Endothelial cell of umbilical vein (primary cell): ENCODE results near the gene THSD7A. TPM values are rescaled to one million over a fixed set of nuclear protein-coding genes. Genes with fewer than 3 reads are reported as not detected.
A peak's percentile ranks its signal among the peaks of the same experiment; 100 is the strongest.

ENCODE experiments used
- BruUV-seq: library from RNA; stranded (reverse); fragments of 400-500 nt; replicated peaks from 2 replicates; lab custom pipeline; 2021; lab: Mats Ljungman, UMichigan
- CTCF ChIA-PET: fragments of 300-600, 350-600 bp; sonication (Branson Sonifier 250); formaldehyde crosslinking; loops from one replicate; lab custom pipeline; 2021; ENCODE audit warnings: antibody characterized with exemption, inconsistent platforms; lab: Charles Lee
- POLR2A ChIA-PET: fragments of 300-600, 350-600 bp; sonication (Branson Sonifier 250); formaldehyde crosslinking; loops from one replicate; lab custom pipeline; 2021; ENCODE audit warnings: antibody characterized with exemption, inconsistent platforms; lab: Charles Lee
- DNase-seq: peaks from one replicate; pipeline ENCODE4 v3.0.0-alpha.2; 2011; ENCODE audit warnings: low read depth, low spot score
- FAIRE-seq: peaks from 2 replicates; lab custom pipeline; 2011; peaks lifted over from hg19 to GRCh38; lab: Jason Lieb, UNC
- H2AFZ ChIP-seq: 2 replicates; pipeline ENCODE4 v1.6.0; 2012; ENCODE audit warnings: low read depth, low read length, control low read depth, inconsistent platforms
- H3K27ac ChIP-seq: 2 replicates; pipeline ENCODE4 v1.5.1; 2011; ENCODE audit warnings: low read depth, mild to moderate bottlenecking, control low read depth, low read length, moderate library complexity; ENCODE audit not compliant: insufficient read depth
- H3K27me3 ChIP-seq, 2 experiments: 2 replicates each; pipeline versions ENCODE4 v1.6.0 to v1.6.1; 2011; ENCODE audit warnings: low read length in 2 of 2, mixed read lengths in 1 of 2; ENCODE audit not compliant: control insufficient read depth in 2 of 2, insufficient read depth in 2 of 2
- H3K36me3 ChIP-seq, 2 experiments: 2 replicates in 1 of 2; 3 replicates in 1 of 2; pipeline ENCODE4 v1.5.1; 2011; ENCODE audit warnings: low read length in 2 of 2, mild to moderate bottlenecking in 1 of 2, moderate library complexity in 1 of 2; ENCODE audit not compliant: control insufficient read depth in 2 of 2, insufficient read depth in 2 of 2; ENCODE audit errors: extremely low read depth in 1 of 2
- H3K4me1 ChIP-seq: 3 replicates; pipeline ENCODE4 v1.5.1; 2011; ENCODE audit warnings: mild to moderate bottlenecking, low read length; ENCODE audit not compliant: control insufficient read depth, insufficient read depth; ENCODE audit errors: extremely low read depth
- H3K4me2 ChIP-seq: 2 replicates; pipeline ENCODE4 v1.6.1; 2011; ENCODE audit warnings: low read length, control low read depth, mixed read lengths; ENCODE audit not compliant: insufficient read depth
- H3K4me3 ChIP-seq, 3 experiments: fragments of 200-600 bp in 1 of 3; sonication (generic), shearing (Covaris generic) in 1 of 3; replicated peaks in 1 of 3; 2 replicates each; pipeline ENCODE4 v1.5.1; 2011 to 2016; ENCODE audit warnings: control low read depth in 3 of 3, low read length in 3 of 3, mild to moderate bottlenecking in 2 of 3, inconsistent platforms in 1 of 3, low read depth in 1 of 3, moderate library complexity in 1 of 3; ENCODE audit not compliant: insufficient read depth in 1 of 3
- H3K79me2 ChIP-seq: 2 replicates; pipeline ENCODE4 v1.6.0; 2012; ENCODE audit warnings: low read length, inconsistent platforms; ENCODE audit not compliant: control insufficient read depth, insufficient read depth
- H3K9ac ChIP-seq: replicated peaks from 2 replicates; pipeline ENCODE3; 2011; ENCODE audit warnings: low read length, control low read depth; ENCODE audit not compliant: insufficient read depth; ENCODE audit errors: extremely low read depth
- H3K9me1 ChIP-seq: replicated peaks from 3 replicates; pipeline ENCODE4 v1.6.0; 2011; ENCODE audit warnings: mild to moderate bottlenecking, low read length; ENCODE audit not compliant: control insufficient read depth, insufficient read depth; ENCODE audit errors: extremely low read depth
- H3K9me3 ChIP-seq: replicated peaks from 2 replicates; pipeline ENCODE4 v1.5.1; 2012; ENCODE audit warnings: low read length, inconsistent platforms; ENCODE audit not compliant: control insufficient read depth, insufficient read depth
- H4K20me1 ChIP-seq: replicated peaks from 2 replicates; pipeline ENCODE3; 2011; ENCODE audit warnings: mild to moderate bottlenecking, low read length; ENCODE audit not compliant: control insufficient read depth, insufficient read depth; ENCODE audit errors: extremely low read depth
- EZH2 ChIP-seq: IDR thresholded peaks from 2 replicates; pipeline ENCODE4 v1.6.1; 2012; ENCODE audit warnings: borderline replicate concordance, low read depth, mild to moderate bottlenecking, moderate library complexity, low read length, inconsistent platforms; ENCODE audit not compliant: severe bottlenecking
- FOS ChIP-seq: IDR thresholded peaks from 2 replicates; pipeline ENCODE4 v1.6.1; 2011; ENCODE audit warnings: mild to moderate bottlenecking, low read length, moderate library complexity, borderline replicate concordance; ENCODE audit not compliant: insufficient read depth
- GATA2 ChIP-seq: IDR thresholded peaks from 2 replicates; pipeline ENCODE4 v1.7.0; 2011; ENCODE audit warnings: low read depth, mild to moderate bottlenecking, moderate library complexity, mixed read lengths, low read length; ENCODE audit not compliant: insufficient read length, insufficient read depth
- JUN ChIP-seq: IDR thresholded peaks from 2 replicates; pipeline ENCODE4 v1.6.1; 2011; ENCODE audit warnings: borderline replicate concordance, low read depth; ENCODE audit not compliant: insufficient read length, insufficient read depth
- MYC ChIP-seq: IDR thresholded peaks from one replicate; pipeline ENCODE4 v1.6.1; 2011; ENCODE audit warnings: mild to moderate bottlenecking, low read depth, low read length
- POLR2A ChIP-seq: IDR thresholded peaks from 2 replicates; pipeline ENCODE4 v1.6.1; 2012; ENCODE audit warnings: low read depth, mild to moderate bottlenecking, control low read depth, low read length
- POLR2AphosphoS5 ChIP-seq: IDR thresholded peaks from 2 replicates; pipeline ENCODE4 v1.6.1; 2012; ENCODE audit warnings: low read depth, mild to moderate bottlenecking, control low read depth, low read length, moderate library complexity; ENCODE audit not compliant: insufficient read depth
- dilution Hi-C: fragments of 300-500 bp; cut with MboI; formaldehyde crosslinking; loops from one replicate; pipeline ENCODE4 v1.15.0; 2019; ENCODE audit warnings: low sequenced_read_pairs; ENCODE audit not compliant: extremely low pct_ligation_motif_present
- intact Hi-C: fragments of 100-400 bp; cut with micrococcal nuclease; formaldehyde crosslinking; loops from one replicate; pipeline ENCODE4 v1.10.0; 2022
- polyA plus RNA-seq, 4 experiments: library from polyadenylated mRNA; depleted of rRNA in 3 of 4; stranded (reverse) in 3 of 4; unstranded in 1 of 4; fragments of >200 nt; gene quantifications; 2 replicates each; pipeline versions ENCODE4 v1.2.1 to v1.2.3, GENCODE V29; 2011 to 2012; ENCODE audit warnings: missing spikeins in 1 of 4
- total RNA-seq: library from RNA; stranded (reverse); gene quantifications from 2 replicates; pipeline ENCODE4 v1.2.3, GENCODE V29; 2021
- TF ChIP-seq, protein P1 (sequence below): IDR thresholded peaks from 2 replicates; pipeline ENCODE4 v1.6.1; 2011; ENCODE audit not compliant: insufficient read depth, insufficient read length
- TF ChIP-seq, protein P2 (sequence below), 2 donors: IDR thresholded peaks; 1 replicate in 1 of 2; 2 replicates in 1 of 2; pipeline ENCODE4 v1.5.1; 2011; ENCODE audit warnings: low read length in 2 of 2, mild to moderate bottlenecking in 2 of 2, moderate library complexity in 2 of 2, control low read depth in 1 of 2, inconsistent platforms in 1 of 2, low read depth in 1 of 2; ENCODE audit not compliant: insufficient read depth in 1 of 2; ENCODE audit errors: extremely low read depth in 1 of 2

The THSD7A gene
- total and polyA plus RNA-seq, 2 donors (not counting 3 experiments of a cell fraction or from before 2014, with no cell fraction given): 3.3 to 12.7 TPM

DNA sequence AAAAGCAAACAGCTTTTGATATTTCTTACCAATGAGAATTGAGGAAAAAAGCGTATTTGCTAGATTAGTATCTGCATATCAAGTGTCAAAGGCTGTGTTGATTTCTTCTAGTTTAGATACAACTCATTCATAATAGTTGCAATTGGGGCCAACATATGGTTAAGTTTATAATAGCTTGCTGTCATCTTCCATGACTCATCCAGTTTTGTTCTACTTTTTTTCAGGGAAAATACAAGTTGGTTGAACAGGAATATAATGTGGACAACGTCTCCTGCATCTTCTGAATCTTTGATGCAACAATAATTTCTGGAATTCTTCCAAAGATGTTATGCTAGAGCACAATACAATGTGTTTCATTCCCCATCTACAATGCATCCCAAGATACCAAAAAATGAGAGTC is 182.0 kb downstream of the THSD7A start:
- Histone ChIP-seq H3K4me2 (no peak overlapping the region), H4K20me1 (peaks cover 2% of the 10 kb centered on the region), H3K27me3 (no peaks in the 10 kb centered on the region), H3K9me1 (no peaks in the 10 kb centered on the region), H2AFZ (no peak overlapping the region), H3K9ac (no peak overlapping the region), H3K79me2 (no peaks in the 10 kb centered on the region), H3K36me3 (no peaks in the 10 kb centered on the region), H3K9me3 (no peaks in the 10 kb centered on the region), H3K4me1 (peaks cover 22% of the 10 kb centered on the region), H3K27ac (no peak overlapping the region), H3K4me3 (no peak overlapping the region)
- intact Hi-C loops (no loop called here), dilution Hi-C loops (no loop called here)
- FAIRE-seq (no peak), DNase-seq (peak; percentile 52)
- POLR2A ChIA-PET: no interaction called here
- TF ChIP-seq JUN: peak; percentile 39
- no peak for TF ChIP-seq EZH2
- peak; percentile 66 for TF ChIP-seq FOS
- CTCF ChIA-PET: interaction anchor here (0.7 kb wide), 1 partner anchor 22 kb away, joined by 3 read pairs; no protein-coding TSS in a partner anchor
- no TSS peak for BruUV-seq

DNA sequence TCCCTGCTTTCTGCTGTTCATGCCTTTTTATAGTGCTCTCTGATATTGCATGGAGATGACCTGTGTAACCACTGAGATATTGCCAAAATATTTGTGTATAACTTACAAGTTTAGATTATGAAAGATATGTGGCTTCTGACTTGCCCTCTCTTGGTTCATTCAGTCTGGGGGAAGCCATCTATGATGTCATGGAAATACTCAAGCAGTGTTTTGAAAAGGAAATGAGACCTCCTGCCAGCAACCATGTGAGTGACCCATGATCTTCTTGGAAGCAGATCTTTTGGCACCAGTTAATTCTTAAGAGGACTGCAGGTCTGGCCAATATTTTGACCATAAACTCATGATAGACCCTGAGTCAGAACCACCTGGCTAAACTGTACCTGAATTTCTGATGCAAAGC is 183.0 kb downstream of the THSD7A start:
- H3K27me3 ChIP-seq: no peaks in the 10 kb centered on the region
- intact Hi-C loops (loop anchor here (1.0 kb wide), 2 partner anchors 67 to 182 kb away; no protein-coding TSS in a partner anchor), dilution Hi-C loops (no loop called here)
- no peaks in the 10 kb centered on the region for H4K20me1 ChIP-seq
- BruUV-seq: no TSS peak
- TF ChIP-seq POLR2AphosphoS5 (peak; percentile 72), EZH2 (no peak), FOS (peak; percentile 61), MYC (no peak), JUN (peak; percentile 71), GATA2 (peak; percentile 93), POLR2A (no peak)
- TF ChIP-seq, protein P1, sequence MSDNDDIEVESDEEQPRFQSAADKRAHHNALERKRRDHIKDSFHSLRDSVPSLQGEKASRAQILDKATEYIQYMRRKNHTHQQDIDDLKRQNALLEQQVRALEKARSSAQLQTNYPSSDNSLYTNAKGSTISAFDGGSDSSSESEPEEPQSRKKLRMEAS: no peak
- TF ChIP-seq, protein P2, sequence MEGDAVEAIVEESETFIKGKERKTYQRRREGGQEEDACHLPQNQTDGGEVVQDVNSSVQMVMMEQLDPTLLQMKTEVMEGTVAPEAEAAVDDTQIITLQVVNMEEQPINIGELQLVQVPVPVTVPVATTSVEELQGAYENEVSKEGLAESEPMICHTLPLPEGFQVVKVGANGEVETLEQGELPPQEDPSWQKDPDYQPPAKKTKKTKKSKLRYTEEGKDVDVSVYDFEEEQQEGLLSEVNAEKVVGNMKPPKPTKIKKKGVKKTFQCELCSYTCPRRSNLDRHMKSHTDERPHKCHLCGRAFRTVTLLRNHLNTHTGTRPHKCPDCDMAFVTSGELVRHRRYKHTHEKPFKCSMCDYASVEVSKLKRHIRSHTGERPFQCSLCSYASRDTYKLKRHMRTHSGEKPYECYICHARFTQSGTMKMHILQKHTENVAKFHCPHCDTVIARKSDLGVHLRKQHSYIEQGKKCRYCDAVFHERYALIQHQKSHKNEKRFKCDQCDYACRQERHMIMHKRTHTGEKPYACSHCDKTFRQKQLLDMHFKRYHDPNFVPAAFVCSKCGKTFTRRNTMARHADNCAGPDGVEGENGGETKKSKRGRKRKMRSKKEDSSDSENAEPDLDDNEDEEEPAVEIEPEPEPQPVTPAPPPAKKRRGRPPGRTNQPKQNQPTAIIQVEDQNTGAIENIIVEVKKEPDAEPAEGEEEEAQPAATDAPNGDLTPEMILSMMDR (IDR thresholded peaks at IDR 0.05; ENCODE audit: extremely low read depth in 1 of 2, insufficient read depth in 1 of 2, low read depth in 1 of 2, low read length in 2 of 2): no peak
- H3K9me1 ChIP-seq: no peaks in the 10 kb centered on the region
- DNase-seq (peak; percentile 95), FAIRE-seq (peak; percentile 84)
- H2AFZ ChIP-seq: no peak overlapping the region
- H3K4me3 ChIP-seq: no peak overlapping the region
- H3K4me2 ChIP-seq: peak overlapping the region; percentile 14
- H3K27ac ChIP-seq: peak overlapping the region; percentile 46
- H3K4me1 ChIP-seq: peaks cover 22% of the 10 kb centered on the region
- H3K36me3 ChIP-seq: no peaks in the 10 kb centered on the region
- no peaks in the 10 kb centered on the region for H3K79me2 ChIP-seq
- H3K9ac ChIP-seq: no peak overlapping the region
- H3K9me3 ChIP-seq: no peaks in the 10 kb centered on the region
- CTCF ChIA-PET: interaction anchor here (0.6 kb wide), 1 partner anchor 1069 kb away, joined by 3 read pairs; no protein-coding TSS in a partner anchor
- POLR2A ChIA-PET: no interaction called here
